Measurements from ENCODE around the gene BST2. TPM values are rescaled to one million over a fixed set of nuclear protein-coding genes. Genes with fewer than 3 reads are reported as not detected.

Gene BST2
- total and polyA plus RNA-seq, 9 of the 15 experiments (the other 6 are each of a cell fraction or from before 2014, with no cell fraction given): 11.2 to 232 (median 151) TPM

GRCh38 chr19:17370026-17370587 lies 35.3 kb downstream of the BST2 start (continued):
- TF ChIP-seq ATF4 (CRISPR knock-in tag; IDR thresholded peaks at IDR 0.05) (no peak), NCOA2 (IDR thresholded peaks at IDR 0.05; ENCODE audit: partially characterized antibody in 2 of 2) (no peak), IRF1 (CRISPR knock-in tag; IDR thresholded peaks at IDR 0.05; ENCODE audit: borderline replicate concordance) (no peak), SRF (CRISPR knock-in tag; IDR thresholded peaks at IDR 0.05) (no peak), TEAD4 (IDR thresholded peaks at IDR 0.05; ENCODE audit: low read length) (no peak), TEAD4 (CRISPR knock-in tag; IDR thresholded peaks at IDR 0.05; ENCODE audit: borderline replicate concordance) (no peak), TSHZ1 (CRISPR knock-in tag; IDR thresholded peaks at IDR 0.05) (no peak), XRCC3 (IDR thresholded peaks at IDR 0.05) (no peak), TOE1 (IDR thresholded peaks at IDR 0.05; ENCODE audit: borderline replicate concordance) (peak; percentile 89), TOE1 (CRISPR knock-in tag; IDR thresholded peaks at IDR 0.05; ENCODE audit: borderline replicate concordance, low read depth) (no peak), TSC22D4 (tag; IDR thresholded peaks at IDR 0.05) (no peak), CHCHD3 (CRISPR knock-in tag; IDR thresholded peaks at IDR 0.05) (no peak), RBM22 (IDR thresholded peaks at IDR 0.05; ENCODE audit: low read depth, low read length, poor library complexity, severe bottlenecking) (no peak), L3MBTL2 (IDR thresholded peaks at IDR 0.05) (peak; percentile 40), E2F3 (CRISPR knock-in tag; IDR thresholded peaks at IDR 0.05) (no peak), PHF21A (IDR thresholded peaks at IDR 0.05; ENCODE audit: borderline replicate concordance, low read depth) (no peak), RAD51 (IDR thresholded peaks at IDR 0.05; ENCODE audit: borderline replicate concordance, low read depth) (peak; percentile 87), SPI1 (IDR thresholded peaks at IDR 0.05; ENCODE audit: borderline replicate concordance, low read depth, low read length) (peak; percentile 89), CEBPB (tag; IDR thresholded peaks at IDR 0.05) (peak; percentile 52; the same call in 1 of the 2 replicates)
